Karpas-422 (cell line): ENCODE measurements around the gene LRRC4C. TPM values are rescaled to one million over a fixed set of nuclear protein-coding genes. Genes with fewer than 3 reads are reported as not detected.

Source experiments
- DNase-seq: peaks from one replicate; pipeline ENCODE4 v3.0.0-alpha.2; 2015
- H2AFZ ChIP-seq: fragments of 200-600 bp; sonication (generic); 2 replicates; pipeline ENCODE4 v1.6.1; 2014; ENCODE audit warnings: antibody characterized with exemption, low read length, mixed read lengths
- H3K27ac ChIP-seq: fragments of 200-600 bp; sonication (generic); 2 replicates; pipeline ENCODE4 v1.5.1; 2014; ENCODE audit warnings: mild to moderate bottlenecking, low read length, moderate library complexity
- H3K27me3 ChIP-seq: fragments of 200-600 bp; sonication (generic); 2 replicates; pipeline ENCODE4 v1.6.1; 2014; ENCODE audit warnings: low read length, mixed read lengths
- H3K36me3 ChIP-seq: fragments of 200-600 bp; sonication (generic); 2 replicates; pipeline ENCODE4 v1.6.1; 2014; ENCODE audit warnings: low read length, mixed read lengths; ENCODE audit not compliant: insufficient read depth
- H3K4me1 ChIP-seq: fragments of 200-600 bp; sonication (generic); 2 replicates; pipeline ENCODE4 v1.6.1; 2014; ENCODE audit warnings: mild to moderate bottlenecking, low read length, mixed read lengths
- H3K4me2 ChIP-seq: fragments of 200-600 bp; sonication (generic); 2 replicates; pipeline ENCODE4 v1.6.1; 2014; ENCODE audit warnings: low read length, low read depth, mild to moderate bottlenecking; ENCODE audit not compliant: poor library complexity, severe bottlenecking
- H3K4me3 ChIP-seq: fragments of 200-600 bp; sonication (generic); 2 replicates; pipeline ENCODE4 v1.5.1; 2014; ENCODE audit warnings: mild to moderate bottlenecking, antibody characterized with exemption, low read length, mixed read lengths
- H3K79me2 ChIP-seq: fragments of 200-600 bp; sonication (generic); 2 replicates; pipeline ENCODE4 v1.6.1; 2014; ENCODE audit warnings: mild to moderate bottlenecking, low read length, mixed read lengths
- H3K9ac ChIP-seq: fragments of 200-600 bp; sonication (generic); 2 replicates; pipeline ENCODE4 v1.6.0; 2014; ENCODE audit warnings: low read length
- H3K9me2 ChIP-seq: fragments of 200-600 bp; sonication (generic), shearing (Covaris generic); replicated peaks from 2 replicates; pipeline ENCODE4 v1.6.0; 2014; ENCODE audit warnings: mild to moderate bottlenecking, low read length, moderate library complexity; ENCODE audit not compliant: insufficient read depth
- H3K9me3 ChIP-seq: fragments of 300-700, 200-600 bp; sonication (generic); 2 replicates; pipeline ENCODE4 v1.6.1; 2014; ENCODE audit warnings: low read length, mixed read lengths
- H4K20me1 ChIP-seq: fragments of 200-600 bp; sonication (generic); 2 replicates; pipeline ENCODE4 v1.6.1; 2014; ENCODE audit warnings: mild to moderate bottlenecking, antibody characterized with exemption, low read length, low read depth; ENCODE audit not compliant: insufficient read depth
- total RNA-seq: library from RNA; depleted of rRNA; stranded (reverse); fragments of >200 nt; shearing (Covaris generic); gene quantifications from 2 replicates; pipeline ENCODE4 v1.2.3, GENCODE V29; 2014; ENCODE audit warnings: low replicate concordance

LRRC4C gene
- total RNA-seq, 1 experiment from 2014 or later, result not detected

- Histone ChIP-seq H3K9ac (no peak overlapping the region), H3K4me1 (no peaks in the 10 kb centered on the region), H3K9me2 (no peaks in the 10 kb centered on the region), H3K4me2 (no peak overlapping the region), H3K9me3 (peaks cover 18% of the 10 kb centered on the region), H3K36me3 (no peaks in the 10 kb centered on the region), H4K20me1 (no peaks in the 10 kb centered on the region), H2AFZ (no peak overlapping the region), H3K27ac (no peak overlapping the region), H3K4me3 (no peak overlapping the region), H3K27me3 (no peaks in the 10 kb centered on the region), H3K79me2 (no peaks in the 10 kb centered on the region)
- DNase-seq, result no peak
These were observed 192.0 kb downstream of the LRRC4C start for GRCh38 chr11:41267451-41267850.

- H3K9me2 ChIP-seq, result no peaks in the 10 kb centered on the region
- H3K27me3 ChIP-seq, result no peaks in the 10 kb centered on the region
- H3K79me2 ChIP-seq, result no peaks in the 10 kb centered on the region
- H3K4me1 ChIP-seq, result no peaks in the 10 kb centered on the region
- H3K9ac ChIP-seq, result no peak overlapping the region
- no peak overlapping the region for H3K4me2 ChIP-seq
- H3K27ac ChIP-seq, result no peak overlapping the region
- DNase-seq, result no peak
- H2AFZ ChIP-seq, result no peak overlapping the region
- no peaks in the 10 kb centered on the region for H4K20me1 ChIP-seq
- peaks cover 40% of the 10 kb centered on the region for H3K9me3 ChIP-seq
- no peak overlapping the region for H3K4me3 ChIP-seq
- H3K36me3 ChIP-seq, result no peaks in the 10 kb centered on the region
These were observed 203.4 kb downstream of the LRRC4C start for GRCh38 chr11:41256041-41256440.

GRCh38 chr11:41254966-41255365, 204.5 kb downstream of the LRRC4C start:
- Histone ChIP-seq H3K27ac (no peak overlapping the region), H3K9ac (no peak overlapping the region), H3K9me3 (peaks cover 37% of the 10 kb centered on the region), H3K9me2 (no peaks in the 10 kb centered on the region), H3K79me2 (no peaks in the 10 kb centered on the region), H2AFZ (no peak overlapping the region), H3K4me3 (no peak overlapping the region), H3K4me2 (no peak overlapping the region), H4K20me1 (no peaks in the 10 kb centered on the region), H3K27me3 (no peaks in the 10 kb centered on the region), H3K4me1 (no peaks in the 10 kb centered on the region), H3K36me3 (no peaks in the 10 kb centered on the region)
- no peak for DNase-seq

- peaks cover 35% of the 10 kb centered on the region for H3K9me3 ChIP-seq
- no peaks in the 10 kb centered on the region for H3K4me1 ChIP-seq
- DNase-seq, result no peak
- H3K36me3 ChIP-seq, result no peaks in the 10 kb centered on the region
- H3K27ac ChIP-seq, result no peak overlapping the region
- no peaks in the 10 kb centered on the region for H3K27me3 ChIP-seq
- H2AFZ ChIP-seq, result no peak overlapping the region
- no peak overlapping the region for H3K9ac ChIP-seq
- H3K4me3 ChIP-seq, result no peak overlapping the region
- no peak overlapping the region for H3K4me2 ChIP-seq
- no peaks in the 10 kb centered on the region for H3K9me2 ChIP-seq
- H4K20me1 ChIP-seq, result no peaks in the 10 kb centered on the region
- no peaks in the 10 kb centered on the region for H3K79me2 ChIP-seq
These were observed 209.0 kb downstream of the LRRC4C start for GRCh38 chr11:41250408-41250935.

GRCh38 chr11:41247621-41248020, 211.8 kb downstream of the LRRC4C start:
- no peak overlapping the region for H2AFZ ChIP-seq
- H3K9me3 ChIP-seq, result peaks cover 15% of the 10 kb centered on the region
- no peaks in the 10 kb centered on the region for H3K9me2 ChIP-seq
- no peak overlapping the region for H3K4me3 ChIP-seq
- H3K9ac ChIP-seq, result no peak overlapping the region
- no peak overlapping the region for H3K4me2 ChIP-seq
- no peak for DNase-seq
- H3K79me2 ChIP-seq, result no peaks in the 10 kb centered on the region
- H3K27me3 ChIP-seq, result no peaks in the 10 kb centered on the region
- H3K4me1 ChIP-seq, result no peaks in the 10 kb centered on the region
- H3K27ac ChIP-seq, result no peak overlapping the region
- no peaks in the 10 kb centered on the region for H3K36me3 ChIP-seq
- H4K20me1 ChIP-seq, result no peaks in the 10 kb centered on the region

GRCh38 chr11:41246399-41246745, 213.1 kb downstream of the LRRC4C start:
- H3K4me2 ChIP-seq, result no peak overlapping the region
- no peak overlapping the region for H3K4me3 ChIP-seq
- H3K9me3 ChIP-seq, result peaks cover 16% of the 10 kb centered on the region
- no peaks in the 10 kb centered on the region for H3K4me1 ChIP-seq
- H3K27me3 ChIP-seq, result no peaks in the 10 kb centered on the region
- no peaks in the 10 kb centered on the region for H4K20me1 ChIP-seq
- H3K9me2 ChIP-seq, result no peaks in the 10 kb centered on the region
- no peak overlapping the region for H2AFZ ChIP-seq
- no peaks in the 10 kb centered on the region for H3K79me2 ChIP-seq
- no peak overlapping the region for H3K27ac ChIP-seq
- H3K36me3 ChIP-seq, result no peaks in the 10 kb centered on the region
- H3K9ac ChIP-seq, result no peak overlapping the region
- DNase-seq, result no peak

GRCh38 chr11:41245704-41246398, 213.6 kb downstream of the LRRC4C start:
- H2AFZ ChIP-seq, result no peak overlapping the region
- H3K27ac ChIP-seq, result no peak overlapping the region
- peaks cover 20% of the 10 kb centered on the region for H3K9me3 ChIP-seq
- no peak overlapping the region for H3K9ac ChIP-seq
- no peaks in the 10 kb centered on the region for H3K27me3 ChIP-seq
- H3K79me2 ChIP-seq, result no peaks in the 10 kb centered on the region
- no peaks in the 10 kb centered on the region for H3K36me3 ChIP-seq
- H3K4me2 ChIP-seq, result no peak overlapping the region
- no peaks in the 10 kb centered on the region for H4K20me1 ChIP-seq
- H3K4me3 ChIP-seq, result no peak overlapping the region
- no peaks in the 10 kb centered on the region for H3K4me1 ChIP-seq
- DNase-seq, result no peak
- no peaks in the 10 kb centered on the region for H3K9me2 ChIP-seq

- no peak overlapping the region for H2AFZ ChIP-seq
- H3K9me2 ChIP-seq, result no peaks in the 10 kb centered on the region
- no peak for DNase-seq
- H3K79me2 ChIP-seq, result no peaks in the 10 kb centered on the region
- peaks cover 20% of the 10 kb centered on the region for H3K9me3 ChIP-seq
- H3K4me2 ChIP-seq, result no peak overlapping the region
- no peaks in the 10 kb centered on the region for H4K20me1 ChIP-seq
- H3K27me3 ChIP-seq, result no peaks in the 10 kb centered on the region
- H3K9ac ChIP-seq, result no peak overlapping the region
- H3K27ac ChIP-seq, result no peak overlapping the region
- H3K4me3 ChIP-seq, result no peak overlapping the region
- no peaks in the 10 kb centered on the region for H3K36me3 ChIP-seq
- no peaks in the 10 kb centered on the region for H3K4me1 ChIP-seq
These were observed 214.3 kb downstream of the LRRC4C start for GRCh38 chr11:41245184-41245583.
